GM19452 (cell line): Measurements from ENCODE around the gene LRCH1.
A peak's percentile ranks its signal among the peaks of the same experiment; 100 is the strongest.

Experiments
- ATAC-seq: cut with Tn5 transposase; IDR thresholded peaks from one replicate; pipeline ENCODE4 v1.9.1; 2021; ENCODE audit not compliant: unreplicated experiment

Gene LRCH1

DNA sequence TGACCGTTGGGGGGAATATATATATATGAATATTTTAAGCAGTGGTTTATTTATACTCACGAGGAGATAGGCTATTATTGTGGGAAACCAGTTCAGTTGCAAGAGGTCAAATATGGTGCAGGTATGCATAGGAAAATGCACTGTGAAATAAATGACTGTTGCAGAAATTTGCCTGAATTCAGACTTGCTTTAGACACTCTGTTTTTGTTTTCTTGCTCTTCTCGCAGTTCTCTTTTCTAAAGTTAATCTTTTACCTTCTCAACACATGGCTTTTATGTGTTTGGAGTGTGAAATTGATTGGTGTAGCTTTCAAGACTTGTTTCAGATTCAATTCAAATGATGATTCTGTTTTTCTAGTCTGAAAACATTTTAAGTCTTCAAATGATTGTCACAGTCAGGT is 109.7 kb downstream of the LRCH1 start:
- peak; percentile 56 for ATAC-seq

DNA sequence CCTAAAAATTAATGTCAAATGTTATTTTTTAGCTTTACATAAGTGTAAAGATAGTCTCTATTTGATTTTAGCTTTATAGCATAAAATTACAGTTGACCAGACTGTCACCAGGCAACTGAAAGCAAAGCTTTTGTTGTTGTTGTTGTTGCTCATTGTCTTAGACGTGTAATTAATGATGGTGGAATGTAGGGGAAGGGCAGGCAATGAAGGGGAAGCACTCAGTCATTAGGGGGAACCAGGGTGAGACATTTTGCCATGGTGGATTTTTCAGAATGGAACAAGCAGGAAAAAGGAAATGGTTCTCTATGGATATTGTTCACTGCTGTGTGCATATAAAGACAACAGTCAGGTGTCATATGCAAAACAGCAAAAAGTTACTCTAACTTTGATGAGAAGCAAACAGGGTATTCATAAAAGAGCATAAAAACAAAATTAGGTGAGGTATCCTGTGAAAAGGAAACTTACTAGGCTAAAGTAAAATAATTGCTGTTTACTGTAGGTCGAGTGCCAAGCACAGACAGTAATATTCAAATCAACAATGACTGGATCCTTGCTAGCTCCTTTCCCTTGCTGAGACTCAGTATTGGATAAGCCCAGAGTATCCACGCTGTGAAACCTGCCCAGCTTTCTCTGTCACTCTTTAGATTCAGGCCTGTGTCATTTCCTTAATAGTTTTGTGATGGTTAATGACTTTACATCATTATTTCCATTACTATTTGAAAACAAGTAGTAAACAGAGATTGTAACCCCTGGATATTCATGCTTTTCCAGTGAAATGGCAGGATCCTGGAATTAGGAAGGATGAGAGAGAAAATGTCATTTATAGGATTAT is 110.5 kb downstream of the LRCH1 start:
- no peak for ATAC-seq

DNA sequence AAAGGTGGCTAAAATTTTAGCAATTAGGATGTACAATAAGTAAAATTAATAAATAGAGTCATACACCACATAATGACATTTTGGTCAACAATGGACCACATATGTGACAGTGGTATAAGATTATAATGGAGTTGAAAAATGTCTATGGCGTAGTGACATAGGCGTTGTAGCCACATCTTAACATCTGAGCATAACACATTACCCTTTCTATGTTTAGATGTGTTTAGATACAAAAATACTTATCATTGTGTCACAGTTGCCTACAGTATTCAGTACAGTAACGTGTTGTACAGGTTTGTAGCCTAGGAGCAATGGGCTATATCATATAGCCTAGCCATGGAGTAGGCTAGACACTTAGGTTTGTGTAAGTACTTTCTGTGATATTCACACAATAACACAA is 111.2 kb downstream of the LRCH1 start:
- no peak for ATAC-seq

DNA sequence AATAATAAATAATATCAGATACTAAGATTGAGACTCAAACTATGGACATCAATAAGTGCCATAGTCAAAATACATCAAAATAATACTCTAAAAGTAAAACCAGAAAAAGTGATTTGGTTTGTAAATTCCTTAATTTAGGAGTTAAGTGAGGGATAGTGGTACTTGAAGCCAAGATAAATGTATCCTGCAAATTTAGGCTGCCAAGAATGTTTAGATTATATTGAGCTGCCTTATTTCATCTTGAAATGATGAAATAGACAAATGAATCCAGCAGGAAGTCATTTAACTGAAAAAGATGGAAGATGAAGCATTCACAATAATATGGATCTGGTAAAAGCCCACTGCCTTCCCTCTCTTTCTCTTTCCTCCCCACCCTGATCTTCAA is 112.3 kb downstream of the LRCH1 start:
- no peak for ATAC-seq

DNA sequence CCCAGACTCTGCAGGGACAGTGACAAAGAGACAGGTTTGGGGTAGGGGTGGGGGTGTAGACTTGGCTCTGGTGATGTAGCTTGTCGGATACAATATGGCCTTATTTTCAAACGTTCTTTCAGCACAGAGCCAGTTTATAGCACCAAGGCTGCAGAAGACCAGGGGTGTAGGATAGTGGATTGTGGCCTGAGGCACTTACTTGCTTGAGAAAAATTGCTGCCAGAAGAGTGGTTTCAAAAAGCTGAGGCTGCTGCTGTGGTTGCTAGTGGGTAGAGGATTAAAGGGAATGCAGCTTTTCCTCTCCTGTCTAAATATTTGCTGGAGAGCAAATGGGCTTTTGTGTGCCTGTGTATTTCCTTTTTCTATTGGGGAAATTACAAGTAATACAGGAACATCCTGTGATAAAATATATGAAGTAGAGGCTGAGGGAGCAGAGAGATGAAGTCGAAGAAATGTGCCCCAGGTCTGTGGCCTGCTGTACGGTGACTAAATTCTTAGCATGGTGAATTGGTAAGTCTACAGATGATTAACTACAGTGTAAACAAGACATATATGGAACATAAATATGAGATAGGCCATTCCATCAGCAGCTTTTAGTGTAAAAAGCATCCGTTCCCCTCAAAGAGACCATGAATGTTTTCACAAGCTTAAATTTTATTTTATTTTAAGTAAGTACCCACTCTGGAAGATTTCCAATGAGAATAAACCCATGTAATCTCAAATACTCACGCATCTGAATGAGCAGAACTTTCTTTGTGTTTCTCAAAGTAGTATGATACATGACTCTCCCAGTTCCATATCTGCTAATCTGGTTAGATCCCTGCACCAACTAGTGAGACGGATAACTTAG is 112.9 kb downstream of the LRCH1 start:
- ATAC-seq = no peak

DNA sequence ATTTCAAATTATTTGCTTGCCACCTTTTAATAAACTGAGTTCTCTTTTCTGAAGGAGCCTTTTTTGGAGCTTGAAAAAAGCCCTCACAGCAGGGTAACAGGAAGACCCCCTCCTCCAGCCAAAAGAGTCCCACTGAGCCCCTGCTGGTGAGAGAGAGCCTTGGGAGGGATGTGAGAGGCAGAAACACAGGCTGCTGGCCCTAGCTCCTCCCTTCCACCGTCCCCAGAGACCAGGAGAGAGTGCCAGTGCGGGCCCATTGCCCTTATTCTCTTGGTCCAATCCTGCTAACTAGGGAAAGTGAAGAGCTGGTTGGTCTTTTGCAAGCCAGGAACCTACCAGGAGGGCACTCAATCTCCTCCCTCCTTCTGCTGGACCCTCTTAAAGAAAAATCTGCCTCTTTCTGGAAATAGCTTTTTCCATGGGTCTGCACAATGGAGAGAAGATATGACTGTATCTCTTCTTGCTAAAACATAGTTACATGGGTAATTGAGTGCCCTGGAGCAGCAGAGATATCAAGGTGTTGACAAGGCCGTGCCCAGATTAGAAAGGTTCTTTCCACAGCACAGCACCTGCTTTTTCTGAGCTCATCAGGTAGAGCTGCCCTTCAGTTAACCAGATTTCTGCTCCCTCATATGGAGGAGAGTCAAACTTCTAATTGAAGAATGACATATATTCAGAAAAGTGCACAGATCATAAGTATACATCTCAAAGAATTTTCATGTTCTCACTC is 113.9 kb downstream of the LRCH1 start:
- ATAC-seq = no peak

DNA sequence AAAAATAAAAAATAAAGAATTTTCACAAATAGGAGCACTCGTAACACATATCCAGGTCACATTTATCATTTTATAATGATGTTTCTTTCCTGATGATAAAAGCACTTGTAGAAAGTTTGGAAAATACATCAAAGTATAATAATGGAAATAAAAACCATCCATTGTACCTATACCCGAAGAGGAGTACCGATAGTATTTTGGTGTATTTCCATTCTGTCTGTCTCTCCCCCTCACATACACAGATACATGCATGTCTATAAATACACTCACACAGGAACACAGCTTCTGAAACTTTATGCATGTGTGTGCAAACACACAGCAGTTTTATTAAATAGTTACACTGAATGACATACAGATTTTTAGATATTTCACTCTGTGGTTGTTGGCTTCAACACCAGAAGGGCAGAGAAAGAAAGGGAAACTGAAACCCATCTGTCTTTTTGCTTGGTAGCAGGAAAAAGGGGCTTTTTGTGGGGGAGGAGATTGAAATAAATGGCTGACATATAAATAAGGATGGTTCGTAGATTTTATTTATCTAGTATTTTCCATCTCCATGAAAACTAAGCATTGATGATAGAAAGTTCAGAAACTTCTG is 114.8 kb downstream of the LRCH1 start:
- ATAC-seq = peak; percentile 54

DNA sequence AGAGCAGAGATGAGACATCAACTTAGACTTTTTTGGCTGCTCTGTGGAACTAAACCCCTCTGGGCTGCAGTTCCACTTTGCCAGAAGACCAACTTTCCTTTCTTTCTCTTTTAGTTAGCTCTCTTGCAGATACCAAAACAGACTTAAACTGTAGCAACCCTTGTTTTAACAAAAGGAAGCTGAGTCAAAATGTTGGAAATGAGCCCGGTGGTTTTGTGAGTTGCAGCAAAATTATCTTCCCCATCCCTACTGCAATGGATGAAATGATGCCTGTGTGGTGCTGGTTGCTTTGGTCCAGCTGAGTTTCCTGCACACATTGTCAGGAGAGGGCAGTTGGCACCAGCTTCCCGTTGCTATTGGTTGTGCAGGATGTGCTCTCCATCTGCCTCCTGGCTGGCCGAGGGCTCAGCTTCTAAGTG is 115.3 kb downstream of the LRCH1 start:
- ATAC-seq = peak; percentile 18

DNA sequence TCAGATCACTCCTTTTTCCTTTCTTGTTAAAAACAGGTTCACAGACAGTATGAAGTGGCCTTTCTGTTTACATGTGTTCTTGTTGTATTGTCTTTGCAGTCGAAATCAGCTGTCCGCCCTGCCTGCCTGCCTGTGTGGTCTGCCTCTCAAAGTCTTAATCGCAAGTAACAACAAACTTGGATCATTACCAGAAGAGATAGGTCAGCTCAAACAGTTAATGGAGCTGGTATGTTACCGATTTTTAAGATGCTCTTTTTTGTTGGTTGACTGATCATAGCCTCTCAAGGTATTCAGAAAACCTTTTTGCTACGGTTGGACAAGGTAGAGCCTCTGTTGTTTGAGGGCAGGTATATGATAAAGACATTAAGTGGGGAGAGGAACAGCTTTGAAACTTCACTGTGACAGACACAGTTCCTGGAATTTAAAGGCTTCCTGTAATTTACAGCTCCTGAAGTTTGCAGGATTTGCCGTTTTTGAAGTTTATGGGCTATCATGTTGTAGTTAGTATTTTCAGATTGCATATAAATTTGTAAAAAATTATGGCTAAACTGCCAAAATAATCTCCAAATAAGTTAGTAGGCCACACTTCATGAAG is 116.1 kb downstream of the LRCH1 start:
- ATAC-seq = no peak

DNA sequence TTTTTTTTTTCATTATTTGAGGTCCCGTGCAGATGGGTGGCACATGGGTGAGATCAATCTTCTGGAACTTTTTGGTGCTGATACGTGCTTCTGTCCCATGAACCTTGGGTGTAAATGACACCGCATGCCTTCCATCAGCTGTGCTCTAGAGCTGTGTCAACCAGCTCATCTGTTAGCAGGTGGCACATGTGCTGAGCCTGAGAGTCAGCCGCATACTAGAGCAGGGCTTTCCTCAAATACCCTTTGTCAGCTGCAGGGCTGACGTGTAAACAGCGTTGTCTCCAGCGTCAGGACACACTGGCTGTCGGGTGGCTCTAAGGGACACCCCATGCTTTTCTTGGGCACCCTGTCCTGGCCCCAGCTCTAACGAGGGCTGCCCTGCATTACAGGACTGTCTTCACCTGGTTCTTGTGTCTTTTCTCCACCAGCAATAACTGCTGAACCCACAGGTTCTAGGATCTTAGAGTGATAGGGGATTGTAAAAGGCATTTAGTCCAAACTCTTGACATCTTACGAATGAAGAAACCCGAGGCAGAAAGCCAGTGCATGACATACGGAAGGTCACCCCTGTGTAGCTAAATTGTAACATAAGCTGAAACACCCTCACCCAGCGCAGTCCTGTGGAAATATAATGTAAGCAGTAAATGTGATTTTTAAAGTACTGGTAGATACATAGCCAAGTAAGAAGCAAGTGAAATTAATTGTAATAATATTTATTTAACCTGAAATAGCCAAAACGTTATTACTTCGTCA is 119.5 kb downstream of the LRCH1 start:
- no peak for ATAC-seq

DNA sequence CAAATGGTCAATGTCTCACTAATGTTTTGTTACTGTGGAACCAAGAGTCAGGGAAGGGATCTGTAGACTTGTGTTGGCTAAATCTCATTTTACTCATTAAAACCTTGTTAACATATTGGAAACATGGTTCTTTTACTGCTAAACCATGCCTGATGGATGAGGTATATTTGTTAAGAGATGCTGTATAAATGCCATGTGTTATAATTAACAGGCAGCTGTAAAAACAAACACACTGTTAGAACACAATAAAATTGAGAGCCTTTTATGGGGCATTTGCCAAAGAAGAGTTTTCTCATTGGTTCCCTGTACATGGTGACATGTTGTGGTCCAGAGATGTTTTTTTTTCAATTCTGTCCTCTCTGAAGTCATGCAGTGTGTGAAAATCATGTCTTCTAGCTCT is 122.0 kb downstream of the LRCH1 start:
- no peak for ATAC-seq

DNA sequence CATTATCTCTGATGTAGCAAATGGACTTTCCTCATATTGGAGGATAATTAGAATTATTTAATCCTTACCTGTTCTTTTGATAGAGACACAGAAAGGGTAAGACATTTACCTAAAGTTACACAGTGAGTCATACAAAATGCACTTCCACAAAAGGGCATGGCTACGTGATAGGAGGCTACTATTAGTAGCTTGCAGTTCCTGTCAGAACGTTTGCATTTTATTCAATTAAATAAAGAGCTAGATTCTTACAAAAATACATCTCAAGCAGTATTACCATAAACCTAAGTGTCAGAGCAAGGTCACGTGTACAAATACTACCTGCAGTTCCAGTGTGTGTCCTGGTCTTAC is 123.4 kb downstream of the LRCH1 start:
- no peak for ATAC-seq

DNA sequence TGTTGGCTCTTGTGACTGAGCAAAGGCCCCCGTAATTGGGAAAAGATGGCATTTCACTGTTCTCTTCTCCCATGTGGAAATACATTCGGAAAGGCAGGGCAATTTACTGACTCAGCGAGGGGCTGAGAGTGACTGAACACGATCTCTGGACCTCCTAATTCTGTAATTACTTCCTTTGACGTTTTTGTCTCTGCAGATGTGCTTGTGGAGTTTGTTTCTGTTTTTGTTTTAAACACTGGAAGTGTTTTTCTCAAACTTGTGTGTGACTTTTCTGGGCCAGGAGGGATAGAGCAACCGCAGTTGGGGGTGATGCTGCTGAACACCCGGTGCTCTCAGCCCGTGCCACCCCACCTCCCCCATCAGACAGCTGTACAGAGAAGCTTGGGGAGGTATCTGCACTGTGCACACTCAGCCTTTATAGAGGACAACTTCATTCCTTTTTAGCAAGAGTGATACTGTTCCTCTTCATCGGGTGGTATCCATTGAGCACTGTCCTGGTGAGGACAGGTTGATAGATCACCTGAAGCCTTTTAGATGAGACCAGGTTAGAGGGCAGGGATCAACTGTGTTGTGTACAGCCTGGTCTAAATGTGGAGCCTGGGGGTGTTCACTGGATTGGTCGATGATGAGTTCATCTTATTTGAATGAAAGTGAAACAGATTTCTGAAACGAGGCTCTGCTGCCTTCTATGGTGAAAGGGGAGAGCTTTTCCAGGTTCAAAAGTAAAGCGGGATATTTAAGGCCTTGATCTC is 126.6 kb downstream of the LRCH1 start:
- ATAC-seq = peak; percentile 87

DNA sequence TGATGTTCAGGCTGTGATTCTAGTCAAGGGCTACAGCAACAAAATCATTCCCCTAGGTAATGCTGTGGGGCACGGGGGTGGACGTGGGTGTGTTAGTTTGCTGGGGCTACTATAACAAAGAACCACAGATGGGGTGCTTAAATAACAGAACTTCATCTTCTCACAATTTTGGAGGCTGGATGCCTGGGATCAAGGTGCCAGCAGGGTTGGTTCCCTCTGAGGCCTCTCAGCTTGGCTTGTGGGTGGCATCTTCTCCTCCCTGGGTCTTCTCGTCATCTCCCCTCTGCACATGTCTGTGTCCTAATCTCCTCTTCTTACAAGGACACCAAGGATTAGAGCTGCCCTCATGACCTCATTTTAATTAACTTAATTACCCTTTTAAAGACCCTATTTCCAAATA is 129.0 kb downstream of the LRCH1 start:
- ATAC-seq = no peak

DNA sequence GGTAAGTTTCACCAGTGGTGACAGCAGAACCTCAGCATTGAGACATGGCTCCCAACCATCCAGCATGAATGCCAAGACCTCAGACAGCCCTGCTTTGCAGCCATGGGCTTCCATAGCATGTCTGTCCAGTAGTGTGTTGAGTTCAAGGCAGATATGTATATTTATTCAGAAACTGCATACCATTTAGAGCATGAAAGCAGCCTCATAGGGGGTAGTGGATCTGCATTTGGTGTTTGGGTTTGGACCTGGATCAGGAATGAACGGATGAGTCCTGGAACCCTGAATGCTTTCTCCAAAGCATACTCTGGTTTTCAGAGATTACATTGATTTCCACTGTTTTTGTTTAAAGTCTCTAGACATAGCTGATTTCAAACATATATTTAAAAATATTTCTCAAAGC is 129.7 kb downstream of the LRCH1 start:
- no peak for ATAC-seq

DNA sequence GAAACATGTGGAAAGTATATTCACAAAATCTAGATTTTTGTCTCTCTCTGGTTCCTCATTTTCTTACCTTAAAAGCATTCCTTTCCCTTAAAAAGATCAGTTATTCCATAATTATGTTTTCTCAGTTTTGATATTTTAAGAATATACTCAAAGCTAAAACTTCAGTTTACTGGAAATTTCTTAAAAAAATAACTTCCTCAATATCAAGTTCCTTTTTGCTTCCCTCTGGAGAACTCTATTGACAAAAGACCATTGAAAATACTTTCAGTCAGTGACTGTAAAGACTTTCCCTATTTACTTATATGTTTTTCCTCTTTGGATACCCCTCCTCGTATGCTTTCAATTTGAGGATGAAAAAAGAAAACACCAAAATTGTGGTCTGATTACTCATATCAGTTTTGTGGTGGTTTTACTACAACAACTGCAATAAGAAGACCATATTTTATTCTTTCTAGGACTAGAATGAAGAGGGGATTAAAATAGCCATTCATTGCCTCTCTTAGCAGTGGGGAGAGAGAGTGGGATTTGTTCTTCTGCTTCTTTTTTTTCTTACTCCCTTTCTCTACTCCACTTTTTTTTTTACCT is 130.8 kb downstream of the LRCH1 start:
- no peak for ATAC-seq

DNA sequence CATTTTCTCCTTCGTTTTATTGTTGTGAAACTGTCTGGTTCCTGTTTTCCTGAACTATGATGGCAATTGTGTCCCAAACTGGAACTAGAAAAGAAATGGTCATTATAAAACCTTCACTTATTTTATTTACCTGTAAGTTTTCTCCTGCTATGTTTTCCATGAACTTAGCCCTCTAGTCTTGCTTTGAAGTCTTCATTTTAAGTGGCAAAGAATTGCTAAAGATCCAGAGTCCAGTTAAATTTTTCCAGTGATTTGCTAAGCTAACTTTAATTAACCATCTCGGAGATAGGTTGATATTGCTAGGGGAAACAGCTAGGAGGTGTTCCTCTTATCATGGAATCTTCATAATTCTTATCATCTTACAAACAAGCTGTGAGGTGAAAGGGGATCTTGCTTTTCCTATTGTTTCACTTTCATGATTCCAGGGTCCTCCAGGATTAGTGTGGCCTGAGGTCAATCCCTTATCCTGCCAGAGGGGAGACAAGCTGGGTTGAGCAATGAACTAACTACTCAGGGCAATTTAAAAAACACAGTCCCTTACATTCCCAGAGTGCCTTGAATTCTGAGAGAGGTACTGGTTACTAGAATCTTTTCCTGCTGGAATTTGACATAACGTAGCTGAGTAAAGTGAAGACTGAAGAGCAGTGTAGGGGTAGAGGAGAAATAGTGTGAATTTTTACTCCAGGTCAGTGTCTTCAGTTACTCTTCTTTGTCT is 131.5 kb downstream of the LRCH1 start:
- no peak for ATAC-seq

DNA sequence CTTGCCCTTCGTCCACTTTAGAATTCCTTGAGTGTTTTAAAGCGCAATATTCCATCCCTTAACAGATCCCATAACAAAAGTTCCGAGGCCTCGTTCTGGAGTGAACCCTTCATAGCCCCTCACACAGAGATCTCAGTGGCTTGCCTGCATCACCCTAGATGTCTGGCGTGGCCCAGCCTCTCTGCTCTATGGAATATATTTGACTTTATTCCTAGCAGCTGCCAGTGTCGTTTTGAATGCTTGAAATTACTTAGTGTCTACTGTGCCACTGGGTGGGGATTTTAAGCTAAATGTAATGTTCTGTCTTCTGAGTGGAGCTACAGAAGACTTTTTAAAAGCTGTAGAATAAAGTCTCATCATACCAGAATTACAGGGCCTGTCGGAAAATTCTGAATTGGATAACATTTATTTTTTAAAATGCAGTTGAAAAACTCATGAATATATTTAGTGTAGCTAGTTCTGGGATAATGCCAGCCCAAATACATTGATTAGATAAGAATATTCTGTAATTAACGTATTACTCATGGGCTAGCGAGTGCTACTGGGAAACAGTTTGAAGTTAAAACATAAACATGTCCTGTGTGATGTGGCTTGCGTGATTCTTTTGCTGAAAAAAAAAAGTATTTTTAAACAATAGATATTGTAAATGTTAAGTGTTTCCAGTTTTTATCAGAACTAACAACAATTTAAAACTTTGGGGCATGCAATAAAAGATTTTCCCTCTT is 132.2 kb downstream of the LRCH1 start:
- no peak for ATAC-seq
